Dedifferentiated amniotic fluid mesenchymal stem cell (primary cell): Measurements from ENCODE around the gene TMEM106A.
A peak's percentile ranks its signal among the peaks of the same experiment; 100 is the strongest.
"Not testable (repeated sequence)": the region's sequence is repeated elsewhere in the genome, so short reads cannot be mapped to it uniquely, and the experiment has no call there.

Source experiments
- DNase-seq: peaks from one replicate; pipeline ENCODE4 v3.0.0-alpha.2; 2016; ENCODE audit errors: extremely low spot score

TMEM106A gene

DNA sequence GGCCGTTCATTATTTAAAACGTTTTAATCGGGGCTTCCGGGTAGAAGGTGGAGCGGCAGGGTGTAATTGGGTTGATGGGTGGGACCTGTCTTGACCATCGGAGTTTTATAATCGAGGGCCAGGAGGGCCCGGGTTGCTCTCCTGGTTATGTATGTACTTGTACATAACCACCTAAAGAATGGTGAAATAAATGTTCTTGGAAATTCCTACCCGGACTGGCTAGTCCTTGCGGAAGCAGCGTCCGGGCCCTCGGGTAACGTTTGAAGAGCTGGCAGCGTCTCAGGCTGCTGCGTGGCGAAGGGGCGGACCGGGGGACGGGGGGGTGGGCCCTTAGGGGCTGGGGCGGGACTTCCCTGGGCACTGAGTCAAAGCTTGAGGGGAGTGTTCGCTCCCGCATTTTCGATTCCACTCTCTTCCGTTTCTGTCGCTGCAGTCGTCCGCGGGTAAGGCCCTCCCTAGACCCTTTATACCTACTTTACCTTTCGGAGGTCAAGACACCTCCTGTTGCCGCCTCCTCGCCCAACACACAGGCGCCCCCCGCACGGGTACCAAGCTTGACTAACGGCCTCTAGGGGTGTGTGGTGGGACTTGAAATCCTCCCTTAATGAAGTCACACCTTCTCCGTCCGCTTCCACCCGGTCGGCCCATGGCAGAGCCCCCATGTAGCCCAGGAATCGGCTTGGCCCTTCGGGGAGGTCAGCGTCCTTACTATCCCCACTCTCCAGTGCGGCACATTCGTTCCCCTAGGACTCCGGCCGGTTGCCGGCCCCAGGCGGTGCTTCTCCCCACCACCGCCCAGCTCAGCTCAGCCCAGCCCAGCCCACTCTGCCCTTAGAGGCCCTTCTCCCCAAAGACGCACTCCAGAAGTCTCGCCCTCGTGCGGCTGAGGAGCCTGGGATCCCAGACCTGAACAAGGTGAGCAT lies at the start of gene TMEM106A:
TMEM106A (plus strand) TSS at position 396 of the 923 bp plus-strand sequence. CDS start 1,167 bp downstream, outside the sequence.
- peak; percentile 79 for DNase-seq

GRCh38 chr17:43165971-43166370 lies 45.7 kb upstream of the TMEM106A start:
- DNase-seq = not testable (repeated sequence)

GRCh38 chr17:43169561-43170139 lies 42.0 kb upstream of the TMEM106A start:
- DNase-seq = peak; percentile 31

DNA sequence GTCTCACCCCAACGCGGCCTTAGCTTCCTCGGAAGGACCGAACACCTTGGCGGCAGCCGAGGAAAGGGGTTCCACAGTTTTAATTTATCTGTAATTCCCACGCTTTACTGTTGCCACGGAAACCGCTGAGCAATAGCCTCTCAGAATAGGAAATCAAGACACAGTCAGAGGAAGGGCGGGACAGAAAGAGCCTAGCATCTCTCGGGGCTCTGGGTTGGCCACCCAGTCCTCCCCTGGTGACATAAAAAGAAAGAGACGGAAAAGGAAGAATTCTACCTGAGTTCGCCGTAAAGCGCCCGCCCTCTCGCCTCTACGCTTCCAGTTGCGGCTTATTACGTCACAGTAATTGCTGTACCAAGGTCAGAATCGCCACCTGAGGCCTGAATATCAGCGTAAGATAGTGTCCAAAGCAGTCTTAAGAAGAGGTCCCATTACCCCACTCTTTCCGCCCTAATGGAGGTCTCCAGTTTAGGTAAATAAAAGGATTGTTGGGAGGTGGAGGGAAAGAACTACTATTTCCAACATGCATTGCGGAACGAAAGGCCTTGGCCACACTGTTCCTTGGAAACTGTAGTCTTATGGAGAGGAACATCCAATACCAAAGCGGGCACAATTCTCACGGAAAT lies 41.4 kb upstream of the TMEM106A start:
- DNase-seq = peak; percentile 97

GRCh38 chr17:43170766-43171585 lies 40.7 kb upstream of the TMEM106A start, which contains the start of gene NBR1:
Gene NBR1 (plus strand): TSS chr17:43171214. CDS start chr17:43175800, 4,586 bp downstream.
- DNase-seq = peak; percentile 98

- DNase-seq = peak; percentile 86
These were observed 39.8 kb upstream of the TMEM106A start for GRCh38 chr17:43171586-43172487.

- DNase-seq = peak; percentile 78
These were observed 36.2 kb upstream of the TMEM106A start for GRCh38 chr17:43175213-43176118.

- DNase-seq = no peak
These were observed 35.5 kb upstream of the TMEM106A start for GRCh38 chr17:43176119-43176570.

GRCh38 chr17:43183921-43184320 lies 27.8 kb upstream of the TMEM106A start:
- DNase-seq = no peak

DNA sequence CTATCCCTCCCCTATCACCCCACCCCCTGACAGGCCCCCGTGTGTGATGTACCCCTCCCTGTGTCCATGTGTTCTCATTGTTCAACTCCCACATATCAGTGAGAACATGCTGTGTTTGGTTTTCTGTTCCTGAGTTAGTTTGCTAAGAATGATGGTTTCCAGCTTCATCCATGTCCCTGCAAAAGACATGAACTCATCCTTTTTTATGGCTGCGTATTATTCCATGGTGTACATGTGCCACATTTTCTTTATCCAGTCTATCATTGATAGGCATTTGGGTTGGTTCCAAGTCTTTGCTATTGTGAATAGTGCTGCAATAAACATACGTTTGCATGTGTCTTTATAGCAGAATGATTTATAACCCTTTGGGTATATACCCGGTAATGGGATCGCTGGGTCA lies 25.0 kb upstream of the TMEM106A start:
- DNase-seq = not testable (repeated sequence)

- no peak for DNase-seq
These were observed 18.4 kb upstream of the TMEM106A start for GRCh38 chr17:43193251-43193650.

DNA sequence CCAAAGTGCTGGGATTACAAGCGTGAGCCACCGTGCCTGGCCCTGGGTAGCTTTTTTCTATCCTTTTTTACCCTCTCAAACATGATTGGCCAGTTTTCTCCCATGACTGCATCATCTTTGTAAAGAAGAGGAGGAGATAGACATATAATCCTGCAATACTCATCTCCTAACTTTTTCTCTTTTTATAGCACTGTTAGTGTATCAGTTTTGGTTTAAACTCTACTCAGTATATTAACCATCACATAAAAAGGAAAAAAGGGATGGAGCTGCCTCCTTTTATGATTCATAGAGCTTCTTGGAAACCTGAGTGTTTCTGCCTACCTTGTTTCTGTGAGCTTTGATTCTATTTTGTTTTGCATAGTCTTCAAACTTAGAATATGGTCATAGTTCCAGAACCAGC lies 12.0 kb upstream of the TMEM106A start:
- DNase-seq = no peak

DNA sequence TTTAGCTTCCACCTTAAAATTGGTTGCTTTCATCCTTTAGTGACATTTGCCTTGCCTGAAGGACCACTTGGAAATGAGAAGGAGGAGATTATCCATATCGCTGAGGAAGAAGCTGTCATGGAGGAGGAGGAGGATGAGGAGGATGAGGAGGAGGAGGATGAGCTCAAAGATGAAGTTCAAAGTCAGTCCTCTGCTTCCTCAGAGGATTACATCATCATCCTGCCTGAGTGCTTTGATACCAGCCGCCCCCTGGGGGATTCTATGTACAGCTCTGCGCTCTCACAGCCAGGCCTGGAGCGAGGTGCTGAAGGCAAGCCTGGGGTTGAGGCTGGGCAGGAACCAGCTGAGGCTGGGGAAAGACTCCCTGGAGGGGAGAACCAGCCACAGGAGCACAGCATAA lies 11.5 kb upstream of the TMEM106A start:
- no peak for DNase-seq

GRCh38 chr17:43203013-43203412 lies 8.7 kb upstream of the TMEM106A start:
- not testable (repeated sequence) for DNase-seq

GRCh38 chr17:43210576-43210975 lies 1.1 kb upstream of the TMEM106A start:
- DNase-seq = no peak

GRCh38 chr17:43211123-43211479 lies 574 bp upstream of the TMEM106A start:
- no peak for DNase-seq

- no peak for DNase-seq
These were observed 1.2 kb downstream of the TMEM106A start for GRCh38 chr17:43212641-43213490.

- DNase-seq = no peak
These were observed 1.9 kb downstream of the TMEM106A start for GRCh38 chr17:43213545-43213944.
